ENCODE measurements around the gene TENM4. TPM values are rescaled to one million over a fixed set of nuclear protein-coding genes. Genes with fewer than 3 reads are reported as not detected.

The TENM4 gene
- polyA plus RNA-seq, 1 donor from 2014 or later: not detected

DNA sequence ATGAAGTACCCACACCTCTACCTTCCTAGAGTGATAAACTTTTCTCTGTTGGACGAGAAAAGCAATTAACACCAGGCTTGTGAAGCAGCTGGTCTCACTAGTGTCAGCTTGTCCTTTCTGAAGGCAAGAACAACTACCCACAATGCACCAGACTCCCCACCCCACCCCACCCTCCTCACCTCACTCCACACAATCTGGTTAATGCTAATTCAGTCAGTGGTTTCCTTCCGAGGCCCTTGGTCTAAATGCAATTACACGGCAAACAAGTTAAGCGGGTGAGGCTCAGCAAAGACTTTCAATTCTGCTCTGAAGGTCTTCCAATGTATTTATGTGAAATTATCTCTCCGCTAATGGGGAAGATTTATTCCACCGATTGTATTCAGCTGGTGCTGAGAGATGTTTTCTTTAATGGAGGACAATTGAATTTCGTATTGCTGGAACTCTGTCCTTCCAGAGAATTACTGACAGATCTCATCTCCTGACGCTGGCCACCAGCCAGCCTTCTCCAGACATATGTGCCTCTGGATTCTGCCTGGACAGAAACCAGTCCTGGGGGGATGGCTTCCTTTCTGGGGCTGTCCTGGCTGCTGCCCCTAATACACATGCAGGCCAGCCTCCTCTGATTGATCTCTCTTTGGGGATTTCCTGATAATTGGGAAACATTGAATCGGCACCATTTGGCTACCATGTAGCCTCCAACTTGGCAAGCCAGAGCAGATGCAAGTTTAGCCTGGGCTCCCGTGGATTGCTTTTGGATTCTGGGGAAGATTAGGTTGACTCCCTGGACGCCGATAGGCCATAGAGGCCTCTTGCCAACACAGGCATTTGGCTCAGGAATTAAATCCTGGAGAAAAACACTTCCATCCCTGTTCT, 700.4 kb downstream of the TENM4 start:
- no peak overlapping the region for H3K4me3 Mint-ChIP-seq
- peaks cover 2% of the 10 kb centered on the region for H3K36me3 Mint-ChIP-seq
- H3K27ac Mint-ChIP-seq: no peak overlapping the region
- no peaks in the 10 kb centered on the region for H3K4me1 Mint-ChIP-seq
- no peaks in the 10 kb centered on the region for H3K27me3 Mint-ChIP-seq
- no peaks in the 10 kb centered on the region for H3K9me3 Mint-ChIP-seq

DNA sequence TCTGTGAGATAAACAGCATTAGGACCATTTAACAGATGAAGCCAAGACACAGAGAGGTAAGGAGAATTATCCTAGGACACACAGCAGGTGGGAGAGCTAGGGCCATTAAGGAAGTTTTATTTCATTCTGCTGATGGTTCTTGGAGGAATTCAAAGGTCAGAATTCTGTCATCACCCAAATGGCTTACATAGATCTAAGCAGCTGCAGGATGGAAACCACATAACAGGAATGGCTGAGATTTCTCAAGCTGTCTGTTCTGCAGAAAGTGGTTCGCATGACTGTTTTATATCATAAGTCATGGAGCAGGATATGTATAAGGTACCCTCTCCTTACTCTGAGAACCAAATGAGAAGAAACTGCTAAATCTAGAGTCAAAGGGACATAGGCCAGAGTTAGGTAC, 702.9 kb downstream of the TENM4 start:
- Mint-ChIP-seq H3K27ac (no peak overlapping the region), H3K27me3 (no peaks in the 10 kb centered on the region), H3K4me3 (no peak overlapping the region), H3K36me3 (peaks cover 2% of the 10 kb centered on the region), H3K9me3 (no peaks in the 10 kb centered on the region), H3K4me1 (no peaks in the 10 kb centered on the region)

DNA sequence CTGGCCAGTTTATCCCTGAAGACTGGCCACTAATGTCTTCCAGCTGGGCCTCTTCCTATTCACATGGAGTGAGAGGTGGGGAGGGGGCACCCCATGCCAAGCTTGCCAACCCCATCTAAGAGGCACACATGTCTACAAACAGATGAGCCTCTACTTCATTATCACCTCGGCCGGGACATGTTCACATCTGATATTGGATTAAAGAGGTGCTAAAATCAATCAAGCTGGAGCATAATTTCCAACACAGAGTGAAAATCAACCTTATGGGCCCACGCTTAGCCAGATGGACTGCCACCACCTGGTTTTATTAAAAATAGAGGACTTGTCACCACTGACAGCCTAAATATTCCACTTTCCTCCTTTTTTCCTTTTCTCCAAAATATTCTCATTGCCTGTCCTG, 703.5 kb downstream of the TENM4 start:
- Mint-ChIP-seq H3K9me3 (peaks cover 0 to 2% (median 0%) of the 10 kb centered on the region in 3 donors), H3K4me3 (no peak overlapping the region), H3K4me1 (no peaks in the 10 kb centered on the region), H3K27me3 (no peaks in the 10 kb centered on the region), H3K36me3 (peaks cover 2% of the 10 kb centered on the region), H3K27ac (no peak overlapping the region)

DNA sequence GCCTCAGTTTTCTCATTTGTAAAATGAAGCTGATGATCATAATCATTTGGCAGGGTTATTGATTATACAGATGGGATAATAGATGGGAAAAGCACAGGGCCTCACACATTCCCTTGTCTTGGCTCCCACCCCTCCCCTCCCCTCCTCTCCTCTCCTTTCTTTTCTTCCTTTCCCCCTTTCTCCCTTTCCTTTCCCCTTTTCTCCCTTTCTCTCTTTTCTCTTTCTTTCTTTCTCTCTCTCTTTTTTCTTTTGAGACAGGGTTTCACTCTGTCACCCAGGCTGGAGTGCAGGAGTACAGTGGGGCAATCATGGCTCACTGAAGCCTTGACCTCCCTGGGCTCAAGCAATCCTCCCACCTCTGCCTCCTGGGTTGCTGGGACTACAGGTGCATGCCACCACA, 705.1 kb downstream of the TENM4 start:
- Mint-ChIP-seq H3K4me3 (no peak overlapping the region), H3K27ac (no peak overlapping the region), H3K36me3 (peaks cover 2% of the 10 kb centered on the region), H3K9me3 (peaks cover 0 to 2% (median 0%) of the 10 kb centered on the region in 3 donors), H3K27me3 (no peaks in the 10 kb centered on the region), H3K4me1 (no peaks in the 10 kb centered on the region)

DNA sequence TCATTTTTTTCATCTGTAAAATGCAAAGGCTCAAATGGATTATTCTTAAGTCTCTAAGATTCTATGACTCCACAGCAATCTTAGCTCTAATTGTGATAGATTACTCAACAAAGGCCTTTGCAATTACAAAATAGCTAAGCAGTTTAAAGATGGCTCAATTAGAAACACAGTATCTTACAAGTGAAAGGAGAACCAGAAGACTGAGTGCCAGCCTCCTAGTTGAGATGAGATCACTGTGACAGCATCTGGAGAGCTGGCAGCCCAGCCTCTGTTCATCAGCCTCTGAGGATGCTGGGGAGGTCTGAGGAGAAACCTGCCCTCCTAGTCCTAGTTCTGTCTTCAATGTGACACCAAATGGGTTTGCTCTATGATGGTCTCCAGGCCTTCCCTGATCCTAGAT, 707.8 kb downstream of the TENM4 start:
- no peak overlapping the region for H3K4me3 Mint-ChIP-seq
- no peaks in the 10 kb centered on the region for H3K27me3 Mint-ChIP-seq
- no peaks in the 10 kb centered on the region for H3K36me3 Mint-ChIP-seq

DNA sequence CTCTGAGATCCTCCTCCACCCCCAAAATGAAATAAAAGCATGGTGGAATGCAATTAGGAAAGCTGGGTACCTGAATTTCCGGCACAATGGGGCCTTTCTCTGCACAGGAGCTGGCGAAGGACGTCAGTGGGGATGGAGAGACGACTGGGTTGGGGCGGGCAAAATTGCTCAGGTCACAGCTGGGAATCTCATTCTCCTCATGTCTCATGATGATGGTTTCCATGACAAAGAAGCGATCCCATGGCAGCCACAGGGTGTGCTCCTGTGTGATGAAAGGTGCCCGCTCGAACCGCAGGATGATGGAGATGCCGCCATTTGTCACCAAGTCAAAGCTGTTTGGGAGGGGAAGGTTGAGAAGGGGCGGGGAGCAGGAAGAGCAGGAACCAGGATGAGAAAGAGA, 708.6 kb downstream of the TENM4 start:
- no peak overlapping the region for H3K27ac Mint-ChIP-seq
- H3K4me1 Mint-ChIP-seq: no peaks in the 10 kb centered on the region
- no peak overlapping the region for H3K4me3 Mint-ChIP-seq
- no peaks in the 10 kb centered on the region for H3K27me3 Mint-ChIP-seq
- peaks cover 0 to 2% (median 0%) of the 10 kb centered on the region in 3 donors for H3K9me3 Mint-ChIP-seq
- H3K36me3 Mint-ChIP-seq: no peaks in the 10 kb centered on the region

More for the DNA sequence above, 707.8 kb downstream of the TENM4 start:
- no peak overlapping the region for H3K27ac Mint-ChIP-seq
- peaks cover 0 to 2% (median 0%) of the 10 kb centered on the region in 3 donors for H3K9me3 Mint-ChIP-seq
- H3K4me1 Mint-ChIP-seq: no peaks in the 10 kb centered on the region

DNA sequence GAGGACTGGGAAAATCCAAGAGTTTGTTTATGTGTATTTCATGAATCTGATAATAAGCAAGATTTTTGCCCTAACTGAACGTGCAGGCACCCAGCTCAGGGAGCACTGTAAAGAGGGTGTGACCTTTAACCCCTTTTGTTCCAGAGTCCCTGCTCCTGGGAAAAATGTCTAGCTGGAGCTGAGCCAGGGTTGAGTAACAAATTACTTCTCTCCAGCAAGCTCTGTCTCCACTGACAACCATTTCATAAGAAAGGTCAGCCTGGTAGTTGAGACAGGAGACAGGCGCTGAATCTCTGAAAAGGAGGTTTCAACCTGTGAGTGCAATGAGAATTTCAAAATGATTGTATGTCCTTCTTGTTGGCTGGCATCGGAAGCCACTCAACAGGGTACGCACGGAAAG, 709.8 kb downstream of the TENM4 start:
- no peaks in the 10 kb centered on the region for H3K27me3 Mint-ChIP-seq
- H3K36me3 Mint-ChIP-seq: peaks cover 1% of the 10 kb centered on the region
- no peak overlapping the region for H3K27ac Mint-ChIP-seq
- peaks cover 0 to 2% (median 0%) of the 10 kb centered on the region in 3 donors for H3K9me3 Mint-ChIP-seq
- H3K4me3 Mint-ChIP-seq: no peak overlapping the region
- H3K4me1 Mint-ChIP-seq: no peaks in the 10 kb centered on the region

DNA sequence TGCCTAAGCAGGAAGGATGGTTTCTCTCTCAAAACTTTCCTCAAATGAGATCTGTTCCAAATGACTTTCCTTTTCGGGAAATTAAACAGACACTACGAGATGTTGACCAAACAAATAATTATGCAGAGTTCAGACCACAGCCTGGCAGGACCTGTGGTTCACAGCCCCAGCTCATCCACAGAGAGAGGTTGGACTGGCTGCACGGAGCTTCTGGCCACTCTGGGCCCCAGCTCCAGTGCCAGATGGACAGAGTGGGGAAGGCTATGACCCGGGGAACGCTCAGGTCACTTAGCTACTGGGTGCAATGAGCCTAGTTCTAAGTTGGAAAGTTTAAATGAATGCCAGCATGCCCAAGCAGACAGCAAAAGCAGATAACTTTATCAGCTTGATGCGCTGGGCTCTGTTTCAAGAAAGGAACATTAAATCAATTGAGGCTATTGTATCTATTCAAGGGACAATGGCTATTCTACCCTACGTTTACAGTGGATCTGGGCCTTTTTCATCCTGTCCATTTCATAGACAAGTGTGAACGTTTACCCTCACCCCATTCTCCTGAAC, 710.5 kb downstream of the TENM4 start:
- no peak overlapping the region for H3K27ac Mint-ChIP-seq
- H3K36me3 Mint-ChIP-seq: peaks cover 2% of the 10 kb centered on the region
- H3K27me3 Mint-ChIP-seq: no peaks in the 10 kb centered on the region
- H3K4me1 Mint-ChIP-seq: no peaks in the 10 kb centered on the region
- H3K4me3 Mint-ChIP-seq: no peak overlapping the region
- H3K9me3 Mint-ChIP-seq: peaks cover 0 to 4% (median 0%) of the 10 kb centered on the region in 3 donors

DNA sequence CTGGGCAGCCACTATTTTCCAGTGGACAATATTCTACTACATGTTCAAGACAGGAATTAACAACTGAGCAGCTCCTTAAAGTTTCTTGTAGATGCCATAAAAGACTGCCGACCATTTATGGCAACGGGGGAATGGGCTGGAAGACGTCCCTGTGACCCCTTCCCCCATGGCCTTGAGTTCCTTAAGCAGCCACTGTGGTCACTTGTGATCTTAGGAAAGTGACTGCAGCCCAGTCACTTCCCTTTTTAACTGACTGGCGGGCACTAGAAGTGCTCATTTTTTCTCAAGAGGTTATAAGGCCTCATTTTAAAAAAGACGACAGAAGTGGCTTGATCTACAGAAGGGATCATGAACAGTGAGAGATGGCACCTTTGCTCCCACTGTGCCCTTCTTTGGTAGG, 713.0 kb downstream of the TENM4 start:
- Mint-ChIP-seq H3K36me3 (peaks cover 2% of the 10 kb centered on the region), H3K4me3 (no peak overlapping the region), H3K9me3 (peaks cover 0 to 4% (median 0%) of the 10 kb centered on the region in 3 donors), H3K27me3 (no peaks in the 10 kb centered on the region), H3K27ac (no peak overlapping the region), H3K4me1 (no peaks in the 10 kb centered on the region)

DNA sequence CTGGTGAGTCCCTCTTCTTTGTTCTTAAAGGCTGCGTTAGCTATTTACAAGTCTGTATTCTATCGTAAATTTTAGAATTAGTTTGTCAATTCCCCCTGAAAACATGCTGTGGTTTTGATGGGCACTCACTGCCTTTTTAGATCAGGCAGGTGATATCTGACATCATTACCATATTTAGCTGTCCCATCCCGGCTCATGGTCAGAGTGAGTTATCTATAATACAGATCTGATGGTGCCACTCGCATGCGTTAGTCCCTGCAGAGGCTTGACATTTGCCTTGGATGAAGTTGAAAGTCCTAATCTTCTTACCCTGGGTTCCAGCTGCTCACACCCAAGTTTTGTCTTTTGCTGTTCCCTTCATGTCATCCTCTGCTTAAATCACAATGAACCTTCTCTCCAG, 715.6 kb downstream of the TENM4 start:
- Mint-ChIP-seq H3K36me3 (peaks cover 4% of the 10 kb centered on the region), H3K27me3 (no peaks in the 10 kb centered on the region), H3K9me3 (peaks cover 0 to 2% (median 0%) of the 10 kb centered on the region in 3 donors), H3K27ac (no peak overlapping the region), H3K4me1 (no peaks in the 10 kb centered on the region), H3K4me3 (no peak overlapping the region)

DNA sequence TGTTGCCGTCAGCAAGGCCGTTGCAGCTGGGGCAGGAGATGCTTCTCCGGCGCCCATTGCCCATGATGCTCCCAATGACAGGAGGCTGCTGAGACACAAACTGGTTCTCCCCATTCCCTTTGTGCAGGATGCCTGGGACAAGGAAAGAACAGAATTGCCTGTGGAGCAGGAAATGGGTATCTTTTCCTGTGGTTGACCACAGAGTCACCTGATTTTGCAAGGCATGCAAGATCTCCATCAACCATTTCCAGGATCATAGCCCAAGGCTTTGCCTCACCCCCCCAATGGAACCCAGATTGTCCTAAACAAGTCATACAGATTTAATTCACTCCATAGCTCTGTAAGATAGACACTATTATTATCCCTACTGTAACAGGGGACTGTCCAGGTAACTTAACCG, 718.0 kb downstream of the TENM4 start:
- Mint-ChIP-seq H3K36me3 (peaks cover 4% of the 10 kb centered on the region), H3K4me1 (no peaks in the 10 kb centered on the region), H3K9me3 (peaks cover 0 to 2% (median 0%) of the 10 kb centered on the region in 3 donors), H3K4me3 (no peak overlapping the region), H3K27me3 (no peaks in the 10 kb centered on the region), H3K27ac (no peak overlapping the region)

DNA sequence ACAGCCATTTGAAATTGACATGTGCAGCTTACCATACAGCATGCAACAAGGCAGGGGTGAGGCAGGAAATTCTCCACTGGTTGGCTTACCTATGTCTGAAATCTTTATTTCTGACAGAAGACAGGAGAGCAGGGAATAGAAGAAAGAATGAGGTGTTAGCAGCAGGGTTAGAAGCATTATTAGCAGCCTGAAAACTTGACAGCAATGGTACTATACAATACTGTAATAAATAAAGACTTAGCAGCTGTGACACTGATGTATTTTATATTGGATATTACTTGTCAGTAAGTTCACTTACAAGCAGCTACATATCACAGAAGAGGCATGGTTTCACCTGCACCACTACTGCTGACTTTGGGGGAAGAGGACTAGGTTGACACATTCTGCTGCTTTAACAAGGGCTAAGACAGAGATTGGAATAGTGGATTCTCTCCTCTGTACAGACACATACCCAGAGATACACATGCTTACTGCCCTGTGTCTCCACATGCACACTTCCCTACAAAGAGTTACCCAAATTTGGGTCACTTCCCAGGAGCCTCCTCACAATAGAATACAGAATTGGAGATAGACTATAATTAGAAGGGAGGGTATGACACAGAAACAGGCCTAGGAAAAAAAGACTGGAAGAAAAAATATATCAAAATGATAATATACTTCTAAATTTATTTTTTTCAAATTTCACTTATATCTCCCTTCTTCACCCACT, 720.4 kb downstream of the TENM4 start:
- H3K27me3 Mint-ChIP-seq: peaks cover 2% of the 10 kb centered on the region
- H3K27ac Mint-ChIP-seq: no peak overlapping the region
- H3K4me1 Mint-ChIP-seq: no peaks in the 10 kb centered on the region
- peaks cover 0 to 1% (median 0%) of the 10 kb centered on the region in 3 donors for H3K9me3 Mint-ChIP-seq
- no peak overlapping the region for H3K4me3 Mint-ChIP-seq
- H3K36me3 Mint-ChIP-seq: peaks cover 1% of the 10 kb centered on the region

DNA sequence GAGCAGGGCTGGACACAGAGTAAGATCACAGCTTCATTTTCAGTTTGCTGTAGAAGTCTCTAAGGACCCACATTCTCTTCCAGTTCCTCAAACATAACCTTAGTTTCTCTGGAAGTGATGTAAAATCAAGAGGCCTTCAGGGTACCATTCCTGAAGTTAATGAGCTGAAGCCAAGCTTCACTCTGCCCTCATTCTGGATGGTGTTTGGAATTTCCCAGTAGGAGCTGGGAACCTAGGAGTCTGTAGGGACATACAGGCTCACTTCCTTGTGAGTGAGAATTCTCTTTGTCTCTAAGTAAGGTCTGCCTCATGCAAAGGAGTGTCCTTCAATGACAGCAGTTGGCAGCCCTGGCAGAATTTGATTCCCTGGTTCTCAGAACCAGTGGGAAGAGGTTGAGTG, 723.8 kb downstream of the TENM4 start:
- Mint-ChIP-seq H3K27ac (no peak overlapping the region), H3K4me1 (no peaks in the 10 kb centered on the region), H3K4me3 (no peak overlapping the region), H3K36me3 (peaks cover 1% of the 10 kb centered on the region), H3K9me3 (peaks cover 0 to under 1% (median 0%) of the 10 kb centered on the region in 3 donors), H3K27me3 (peaks cover 2% of the 10 kb centered on the region)

DNA sequence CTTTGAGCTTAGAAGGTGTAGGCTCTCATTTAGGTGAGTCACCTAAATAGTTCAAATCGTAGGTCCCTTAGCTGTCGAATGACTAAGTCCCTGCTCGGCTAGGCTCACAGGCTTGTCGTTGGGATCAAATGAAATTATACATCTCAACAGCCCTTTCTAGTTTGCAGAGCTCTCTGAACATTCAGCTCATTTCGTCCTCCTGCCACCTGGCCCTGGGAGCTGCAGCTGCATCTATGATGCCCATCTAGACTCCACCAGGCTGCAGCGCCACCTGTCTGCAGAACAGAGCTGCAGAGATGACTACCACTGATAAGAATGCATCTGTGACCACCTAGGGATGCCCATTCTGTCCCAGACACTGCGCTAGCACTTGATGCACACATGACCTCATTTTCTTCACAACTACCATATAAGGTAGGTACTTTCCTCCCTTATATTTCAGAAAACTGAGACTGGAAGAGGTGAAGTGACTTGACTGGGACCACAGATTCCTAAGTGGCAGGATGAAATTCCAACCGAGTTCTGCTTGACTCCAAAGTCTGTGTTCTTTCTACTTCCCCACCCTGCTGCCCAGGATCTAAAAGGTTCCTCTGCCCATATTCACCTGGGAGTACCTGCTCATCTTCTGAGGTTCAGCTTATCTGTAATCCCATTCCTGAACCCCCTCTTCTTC, 725.1 kb downstream of the TENM4 start:
- Mint-ChIP-seq H3K27me3 (peaks cover 2% of the 10 kb centered on the region), H3K4me3 (no peak overlapping the region), H3K9me3 (peaks cover 0 to 1% (median 0%) of the 10 kb centered on the region in 3 donors), H3K4me1 (no peaks in the 10 kb centered on the region), H3K36me3 (no peaks in the 10 kb centered on the region), H3K27ac (no peak overlapping the region)

DNA sequence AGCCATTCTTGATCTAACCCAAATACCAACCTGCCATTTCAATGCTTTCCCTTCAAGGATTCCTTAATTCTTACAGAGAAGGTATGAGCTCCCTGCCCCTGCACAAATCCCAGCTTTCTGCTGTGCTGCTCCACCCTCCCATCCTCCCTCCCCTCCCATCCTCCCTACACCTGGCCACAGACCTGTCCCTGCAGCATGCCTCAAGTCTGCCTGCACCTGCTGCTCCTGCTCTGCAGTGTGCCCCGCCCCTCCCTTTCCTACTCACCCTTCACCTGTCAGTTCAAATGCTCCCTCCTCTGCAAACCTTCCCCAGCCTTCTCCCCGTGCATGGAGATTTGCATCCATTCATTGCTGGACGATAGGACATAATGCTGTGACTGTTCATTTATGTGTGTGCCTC, 726.3 kb downstream of the TENM4 start:
- Mint-ChIP-seq H3K36me3 (no peaks in the 10 kb centered on the region), H3K4me3 (no peak overlapping the region), H3K27ac (no peak overlapping the region), H3K4me1 (no peaks in the 10 kb centered on the region), H3K27me3 (peaks cover 2% of the 10 kb centered on the region), H3K9me3 (peaks cover 0 to 1% (median 0%) of the 10 kb centered on the region in 3 donors)

All from IgD-negative memory B cell (primary cell).